Posterior cingulate gyrus (tissue), 11 donors: ENCODE results near the gene CARMIL3.

ENCODE experiments used
- DNase-seq, 10 donors: peaks; one replicate each; pipeline versions ENCODE4 v3.0.0 to v3.0.0-alpha.2; 2020 to 2021; ENCODE audit warnings: mixed read lengths in 3 of 10
- intact Hi-C: fragments of 100-400 bp; cut with DNase I; formaldehyde crosslinking; loops from one replicate; pipeline ENCODE4 v1.15.1; 2023

Gene CARMIL3

GRCh38 chr14:24106672-24107271 is 55.0 kb downstream of the CARMIL3 start:
- intact Hi-C loops, result no loop called here
- DNase-seq, result no peak

- intact Hi-C loops, result no loop called here
- DNase-seq, result no peak
Observed at GRCh38 chr14:24108336-24108874, 56.6 kb downstream of the CARMIL3 start.

GRCh38 chr14:24110060-24110459 is 58.3 kb downstream of the CARMIL3 start:
- peak in 1 of 10 donors; percentile 34 for DNase-seq
- intact Hi-C loops, result no loop called here

DNA sequence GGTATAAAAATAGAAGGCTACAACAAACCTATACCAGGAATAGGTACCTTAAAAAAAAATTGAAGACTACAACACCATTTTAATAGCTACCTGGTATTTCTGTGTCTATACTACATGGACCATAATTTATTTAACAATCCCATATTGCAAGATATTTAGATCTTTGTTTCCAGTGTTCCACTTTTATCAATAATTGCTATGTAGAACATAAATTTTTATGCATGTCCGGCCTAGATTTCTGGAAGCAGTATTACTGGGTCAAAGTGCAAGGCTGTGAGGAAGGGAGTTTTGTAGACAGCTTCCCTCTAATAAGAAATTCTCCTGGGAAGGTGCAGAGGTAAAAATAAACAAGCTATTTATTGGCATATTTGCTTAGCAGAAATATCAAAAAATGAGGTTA is 58.7 kb downstream of the CARMIL3 start:
- intact Hi-C loops, result no loop called here
- no peak for DNase-seq

DNA sequence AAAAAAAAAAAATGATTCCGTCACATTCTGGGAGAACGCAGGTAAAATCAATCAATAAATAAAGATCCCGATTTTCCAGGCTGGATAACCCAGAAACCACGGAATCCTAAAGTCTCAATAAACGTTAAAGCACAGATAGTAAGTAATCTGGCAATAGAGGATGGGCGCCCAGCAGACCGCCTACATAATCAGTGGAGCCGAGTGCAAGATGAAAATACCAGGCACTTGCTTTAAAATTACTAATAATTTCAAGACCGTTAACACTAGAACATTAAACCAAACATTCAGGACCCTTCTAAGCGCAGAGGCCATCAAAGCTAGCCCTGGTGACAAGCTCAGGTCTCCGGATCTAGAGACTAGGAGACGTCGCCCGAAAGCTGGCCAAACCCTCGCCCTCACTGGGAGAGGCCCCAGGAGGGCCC is 61.6 kb downstream of the CARMIL3 start:
- intact Hi-C loops, result no loop called here
- peak in 1 of 10 donors; percentile 55 for DNase-seq

- intact Hi-C loops, result loop anchor here (1.0 to 2.0 kb wide), 3 partner anchors 27 to 47 kb away; partner anchors contain the start of genes EMC9, IRF9 and RNF31
- peak; percentile 63 to 96 (median 79) for DNase-seq
Observed at GRCh38 chr14:24113801-24114531, 62.2 kb downstream of the CARMIL3 start.

- peak; percentile 96 to 100 (median 97) for DNase-seq
- intact Hi-C loops, result loop anchor here (1.0 to 2.0 kb wide), 3 partner anchors 26 to 47 kb away; partner anchors contain the start of genes EMC9, IRF9 and RNF31
Observed at GRCh38 chr14:24114532-24115421, 63.0 kb downstream of the CARMIL3 start, which contains the start of the genes DCAF11 and NRL. TSS of gene DCAF11 (plus strand) at chr14:24114777. CDS start at chr14:24115595, 818 bp downstream. TSS of gene NRL (minus strand) at chr14:24114949. CDS start at chr14:24082848, 32,101 bp downstream.

DNA sequence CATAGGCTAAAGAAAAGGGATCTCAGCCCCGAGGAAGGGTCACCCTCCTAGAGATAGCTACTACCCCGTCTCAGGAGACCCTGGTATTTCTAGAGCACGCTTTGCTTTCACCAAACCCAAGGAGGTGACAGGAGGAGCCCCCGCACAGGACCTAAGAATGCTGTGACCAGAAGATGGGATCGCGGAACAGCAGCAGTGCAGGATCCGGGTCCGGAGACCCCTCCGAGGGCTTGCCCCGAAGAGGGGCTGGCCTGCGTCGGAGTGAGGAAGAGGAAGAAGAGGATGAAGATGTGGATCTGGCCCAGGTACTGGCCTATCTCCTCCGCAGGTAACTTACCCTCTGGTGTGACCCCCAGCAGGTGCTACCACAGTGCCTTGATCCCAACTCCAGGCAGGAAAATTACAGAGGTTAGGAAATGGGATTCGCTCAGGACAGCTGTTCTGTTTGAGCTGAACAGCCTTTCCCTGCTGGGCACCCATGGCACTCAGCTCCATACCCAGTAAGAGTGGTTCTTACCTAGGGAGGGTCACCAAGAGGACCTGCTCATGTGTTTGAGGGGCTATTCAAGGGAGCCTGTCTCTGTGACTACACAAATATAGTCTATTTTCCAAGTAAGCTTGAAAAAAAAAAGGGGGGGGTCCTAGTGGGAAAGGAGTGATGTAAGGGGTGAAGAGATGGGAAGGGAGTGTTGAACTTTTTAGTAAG is 63.8 kb downstream of the CARMIL3 start:
- intact Hi-C loops, result loop anchor here (2.0 kb wide), 1 partner anchor 25 kb away; the partner anchor contains the start of gene EMC9
- DNase-seq, result peak in 2 of 10 donors; percentile 64 to 76

GRCh38 chr14:24116128-24116814 is 64.5 kb downstream of the CARMIL3 start:
- intact Hi-C loops, result no loop called here
- peak in 1 of 10 donors; percentile 7 for DNase-seq

- intact Hi-C loops, result no loop called here
- DNase-seq, result peak in 2 of 10 donors; percentile 52 to 62
Observed at GRCh38 chr14:24117179-24117578, 65.4 kb downstream of the CARMIL3 start.
